Hematopoietic multipotent progenitor cell treated with erythropoietin and hydrocortisone succinate and interleukin-3 and kit ligand, for 8 days (in vitro differentiated cells): ENCODE results near the gene ACTMAP.

Experiments
- DNase-seq: peaks from one replicate; pipeline ENCODE4 v3.0.0-alpha.2; 2015

Gene ACTMAP

GRCh38 chr19:40692212-40692551 is 58.1 kb downstream of the ACTMAP start:
- no peak for DNase-seq

- DNase-seq, result peak; percentile 64
Measured at GRCh38 chr19:40691421-40692211, 58.7 kb downstream of the ACTMAP start.
